DND-41 (cell line): ENCODE measurements around the gene SOWAHA.

Experiments
- ATAC-seq: fragments of 200-7000 bp; cut with Tn5 transposase; 3 replicates; pipeline ENCODE4 v1.9.1; 2021; ENCODE audit warnings: low read depth; ENCODE audit not compliant: insufficient read depth
- DNase-seq: peaks from one replicate; pipeline ENCODE4 v3.0.0-alpha.2; 2020
- H2AFZ ChIP-seq: 2 replicates; pipeline ENCODE4 v1.6.0; 2012; ENCODE audit warnings: low read depth, low read length
- H3K27ac ChIP-seq: 2 replicates; pipeline ENCODE4 v1.5.1; 2012; ENCODE audit warnings: low read length, inconsistent platforms
- H3K27me3 ChIP-seq: fragments of 200-600 bp; sonication (generic); 2 replicates; pipeline ENCODE4 v1.6.0; 2012; ENCODE audit warnings: low read length, mild to moderate bottlenecking, inconsistent platforms; ENCODE audit not compliant: insufficient read depth, poor library complexity
- H3K36me3 ChIP-seq: 2 replicates; pipeline ENCODE4 v1.5.1; 2012; ENCODE audit warnings: low read length, inconsistent platforms; ENCODE audit not compliant: insufficient read depth
- H3K4me1 ChIP-seq: 2 replicates; pipeline ENCODE4 v1.5.1; 2012; ENCODE audit warnings: mild to moderate bottlenecking, low read length; ENCODE audit not compliant: insufficient read depth
- H3K4me2 ChIP-seq: 2 replicates; pipeline ENCODE4 v1.6.0; 2012; ENCODE audit warnings: mild to moderate bottlenecking, moderate library complexity, low read length, inconsistent platforms; ENCODE audit not compliant: insufficient read depth
- H3K4me3 ChIP-seq, 2 experiments: fragments of 200-600 bp in 1 of 2; shearing (Covaris generic) in 1 of 2; 2 replicates each; pipeline ENCODE4 v1.5.1; 2012 to 2016; ENCODE audit warnings: inconsistent platforms in 2 of 2, low read length in 2 of 2, mild to moderate bottlenecking in 2 of 2, low read depth in 1 of 2, moderate library complexity in 1 of 2
- H3K79me2 ChIP-seq: 2 replicates; pipeline ENCODE4 v1.6.0; 2012; ENCODE audit warnings: low read length, inconsistent platforms; ENCODE audit not compliant: insufficient read depth
- H3K9ac ChIP-seq: 2 replicates; pipeline ENCODE4 v1.6.0; 2012; ENCODE audit warnings: low read depth, mild to moderate bottlenecking, inconsistent platforms, low read length, moderate library complexity
- H3K9me3 ChIP-seq: 2 replicates; pipeline ENCODE4 v1.5.1; 2012; ENCODE audit warnings: low read length, moderate library complexity, mild to moderate bottlenecking, inconsistent platforms; ENCODE audit not compliant: insufficient read depth, severe bottlenecking
- H4K20me1 ChIP-seq: 2 replicates; pipeline ENCODE4 v1.6.0; 2012; ENCODE audit warnings: low read length; ENCODE audit not compliant: insufficient read depth
- CTCF ChIP-seq: IDR thresholded peaks from 2 replicates; pipeline ENCODE4 v1.5.1; 2012; ENCODE audit warnings: borderline replicate concordance, low read length, moderate library complexity, mild to moderate bottlenecking; ENCODE audit not compliant: poor library complexity, severe bottlenecking; ENCODE audit errors: extremely low read depth
- EZH2 ChIP-seq: IDR thresholded peaks from 3 replicates; pipeline ENCODE4 v1.6.1; 2012; ENCODE audit warnings: borderline replicate concordance, low read depth, mild to moderate bottlenecking, moderate library complexity, low read length, inconsistent platforms; ENCODE audit not compliant: severe bottlenecking

Gene SOWAHA

GRCh38 chr5:132772291-132773070 is 40.6 kb upstream of the SOWAHA start:
- Histone ChIP-seq H2AFZ (no peak overlapping the region), H3K27ac (no peak overlapping the region), H4K20me1 (peaks cover 42% of the 10 kb centered on the region; the same call in 1 of the 2 replicates), H3K9me3 (no peaks in the 10 kb centered on the region), H3K36me3 (no peaks in the 10 kb centered on the region), H3K4me2 (no peak overlapping the region), H3K27me3 (no peaks in the 10 kb centered on the region), H3K79me2 (peaks cover 48% of the 10 kb centered on the region), H3K4me1 (peaks cover 22% of the 10 kb centered on the region), H3K9ac (no peak overlapping the region), H3K4me3 (no peak overlapping the region)
- ATAC-seq (no peak), DNase-seq (no peak)
- TF ChIP-seq EZH2 (no peak), CTCF (no peak)

GRCh38 chr5:132773114-132773513 is 40.0 kb upstream of the SOWAHA start:
- no peak for TF ChIP-seq EZH2
- no peak for TF ChIP-seq CTCF

GRCh38 chr5:132773601-132774355 is 39.3 kb upstream of the SOWAHA start:
- H3K4me1 ChIP-seq, result peaks cover 29% of the 10 kb centered on the region
- no peak overlapping the region for H3K27ac ChIP-seq
- H4K20me1 ChIP-seq, result peaks cover 32% of the 10 kb centered on the region; the same call in 1 of the 2 replicates
- no peak for TF ChIP-seq EZH2
- TF ChIP-seq CTCF, result no peak
- peaks cover 38% of the 10 kb centered on the region for H3K79me2 ChIP-seq
- DNase-seq, result no peak
- H2AFZ ChIP-seq, result no peak overlapping the region
- no peaks in the 10 kb centered on the region for H3K9me3 ChIP-seq
- no peak overlapping the region for H3K4me2 ChIP-seq
- no peak overlapping the region for H3K4me3 ChIP-seq
- no peak for ATAC-seq
- peaks cover 2% of the 10 kb centered on the region for H3K27me3 ChIP-seq
- no peaks in the 10 kb centered on the region for H3K36me3 ChIP-seq
- no peak overlapping the region for H3K9ac ChIP-seq

More at GRCh38 chr5:132773114-132773513, 40.0 kb upstream of the SOWAHA start:
- peaks cover 2% of the 10 kb centered on the region for H3K27me3 ChIP-seq
- no peaks in the 10 kb centered on the region for H3K9me3 ChIP-seq
- no peak overlapping the region for H3K27ac ChIP-seq
- no peak overlapping the region for H2AFZ ChIP-seq
- peaks cover 38% of the 10 kb centered on the region; the same call in 1 of the 2 replicates for H4K20me1 ChIP-seq
- no peak for DNase-seq
- H3K79me2 ChIP-seq, result peaks cover 44% of the 10 kb centered on the region
- no peak for ATAC-seq
- H3K4me1 ChIP-seq, result peaks cover 28% of the 10 kb centered on the region
- H3K4me2 ChIP-seq, result no peak overlapping the region
- no peak overlapping the region for H3K9ac ChIP-seq
- H3K4me3 ChIP-seq, result no peak overlapping the region
- no peaks in the 10 kb centered on the region for H3K36me3 ChIP-seq
